ENCODE results near the gene HES3.

HES3 gene

DNA sequence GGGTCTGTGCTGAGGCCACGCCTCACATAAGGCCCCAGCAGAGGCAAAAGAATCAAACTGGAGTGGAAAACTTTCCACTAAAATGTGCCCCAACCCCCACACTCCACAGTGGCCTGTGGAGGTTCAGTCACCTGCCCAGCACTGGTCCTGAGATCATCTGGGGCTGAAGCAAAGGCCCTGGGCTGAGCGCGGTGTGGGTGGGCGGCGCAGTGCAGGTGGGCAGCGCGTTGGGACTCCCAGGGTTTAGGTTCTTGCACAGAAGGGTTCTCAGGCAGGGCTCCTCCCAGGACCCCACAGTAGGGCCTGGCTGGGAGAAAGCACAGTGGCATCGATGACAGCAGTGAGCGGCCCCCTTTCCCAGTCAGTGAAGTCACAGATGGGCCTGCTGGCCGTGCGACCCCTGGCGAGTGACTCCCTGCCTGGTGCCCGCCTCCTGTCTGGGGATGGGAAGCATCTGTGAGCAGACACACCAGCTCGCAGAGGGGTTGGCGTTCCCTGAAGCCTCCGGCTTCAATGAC, 30.7 kb downstream of the HES3 start:
- TF ChIP-seq, protein P1, sequence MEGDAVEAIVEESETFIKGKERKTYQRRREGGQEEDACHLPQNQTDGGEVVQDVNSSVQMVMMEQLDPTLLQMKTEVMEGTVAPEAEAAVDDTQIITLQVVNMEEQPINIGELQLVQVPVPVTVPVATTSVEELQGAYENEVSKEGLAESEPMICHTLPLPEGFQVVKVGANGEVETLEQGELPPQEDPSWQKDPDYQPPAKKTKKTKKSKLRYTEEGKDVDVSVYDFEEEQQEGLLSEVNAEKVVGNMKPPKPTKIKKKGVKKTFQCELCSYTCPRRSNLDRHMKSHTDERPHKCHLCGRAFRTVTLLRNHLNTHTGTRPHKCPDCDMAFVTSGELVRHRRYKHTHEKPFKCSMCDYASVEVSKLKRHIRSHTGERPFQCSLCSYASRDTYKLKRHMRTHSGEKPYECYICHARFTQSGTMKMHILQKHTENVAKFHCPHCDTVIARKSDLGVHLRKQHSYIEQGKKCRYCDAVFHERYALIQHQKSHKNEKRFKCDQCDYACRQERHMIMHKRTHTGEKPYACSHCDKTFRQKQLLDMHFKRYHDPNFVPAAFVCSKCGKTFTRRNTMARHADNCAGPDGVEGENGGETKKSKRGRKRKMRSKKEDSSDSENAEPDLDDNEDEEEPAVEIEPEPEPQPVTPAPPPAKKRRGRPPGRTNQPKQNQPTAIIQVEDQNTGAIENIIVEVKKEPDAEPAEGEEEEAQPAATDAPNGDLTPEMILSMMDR (conservative IDR thresholded peaks at IDR 0.05; ENCODE audit: low read depth, low read length) = no peak
- DNase-seq (ENCODE audit: low read depth) = no peak
- H3K4me3 ChIP-seq (ENCODE audit: low read depth, low read length) = no peak overlapping the region

DNA sequence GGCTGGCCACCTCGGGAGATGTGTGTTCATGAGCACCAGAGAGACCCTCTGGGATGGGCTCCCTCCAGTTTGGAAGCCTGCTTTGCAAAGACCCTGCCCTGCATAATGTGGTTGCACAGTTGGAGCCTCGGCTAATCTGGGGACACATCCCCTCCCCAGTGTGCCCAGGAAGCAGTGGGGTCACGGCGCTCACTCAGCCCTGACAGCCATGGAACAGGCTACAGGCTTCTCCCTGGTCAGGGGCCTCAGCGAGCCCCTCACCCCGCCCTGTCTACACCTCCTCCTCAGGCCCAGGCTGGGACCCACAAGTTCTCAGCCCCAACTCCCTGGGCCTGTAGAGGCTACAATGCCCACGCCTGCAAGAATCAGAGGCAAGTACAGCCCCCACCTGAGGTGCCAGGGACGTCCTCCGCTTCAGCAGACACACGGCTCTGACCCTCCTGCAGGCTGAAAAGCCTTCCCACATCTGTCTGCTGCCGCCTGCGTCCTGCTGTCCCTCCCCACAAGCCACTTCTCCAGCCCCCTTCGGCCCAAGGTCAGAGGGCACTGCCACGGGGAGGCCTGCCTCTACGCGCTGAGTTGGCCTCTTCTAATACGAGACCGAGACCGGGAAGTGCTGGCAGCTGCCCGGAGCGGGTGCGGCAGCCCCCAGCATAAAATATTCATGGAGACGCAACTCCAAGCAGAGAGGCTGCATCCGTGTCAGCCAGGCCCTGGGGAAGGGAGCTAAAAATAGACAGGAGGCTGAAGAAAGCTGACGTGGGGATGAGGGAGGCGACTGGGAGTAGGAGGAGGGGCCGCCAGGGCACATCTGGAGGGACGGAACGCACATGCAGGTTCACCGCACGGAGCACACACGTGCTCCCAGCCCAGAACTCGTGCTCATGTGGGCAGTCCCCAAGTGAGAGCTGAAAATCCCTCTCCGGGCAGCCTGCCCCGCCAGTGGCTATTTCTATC, 32.1 kb downstream of the HES3 start:
- TF ChIP-seq, protein P1 (conservative IDR thresholded peaks at IDR 0.05; ENCODE audit: low read depth, low read length) = no peak
- peak overlapping the region; percentile 31 for H3K4me3 ChIP-seq (ENCODE audit: low read depth, low read length)
- DNase-seq (ENCODE audit: low read depth) = peak; percentile 95

DNA sequence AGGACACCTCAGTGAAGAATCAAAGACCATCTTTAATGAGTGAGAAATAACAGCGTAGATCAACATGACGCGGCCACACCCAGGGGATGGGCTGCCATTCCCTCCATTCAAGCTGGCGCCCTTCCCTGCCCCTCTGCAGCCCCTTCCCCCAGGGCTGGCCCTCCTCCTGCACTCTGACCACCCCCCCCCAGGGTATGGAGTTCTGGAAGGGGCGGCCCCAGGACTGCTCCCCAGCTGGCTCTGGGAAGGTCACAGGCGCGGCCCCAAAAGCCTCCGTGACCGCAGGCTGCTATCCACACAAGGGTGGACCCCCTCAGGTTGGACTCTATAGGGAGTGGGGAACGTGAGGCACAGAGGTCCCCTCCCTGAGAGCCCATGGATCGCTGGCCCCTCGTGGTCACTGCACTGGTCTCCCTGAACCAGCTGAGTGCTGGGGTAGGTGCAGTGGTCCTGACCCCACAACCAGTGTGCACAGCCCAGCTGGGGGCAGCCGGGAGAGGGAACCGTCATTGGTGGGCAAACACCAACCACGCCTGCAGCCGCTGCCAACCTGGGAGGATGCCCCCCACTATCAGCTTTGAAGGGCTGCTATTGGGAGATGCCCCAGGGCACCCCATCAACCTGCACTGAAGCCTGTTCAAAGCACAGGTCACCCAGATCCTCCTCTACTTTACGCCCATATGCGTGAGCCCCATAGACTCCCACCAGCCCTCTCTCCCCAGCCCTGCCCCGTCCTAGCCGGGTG, 33.0 kb downstream of the HES3 start:
- no peak for DNase-seq (ENCODE audit: low read depth)
- no peak overlapping the region for H3K4me3 ChIP-seq (ENCODE audit: low read depth, low read length)
- TF ChIP-seq, protein P1 (conservative IDR thresholded peaks at IDR 0.05; ENCODE audit: low read depth, low read length) = no peak

DNA sequence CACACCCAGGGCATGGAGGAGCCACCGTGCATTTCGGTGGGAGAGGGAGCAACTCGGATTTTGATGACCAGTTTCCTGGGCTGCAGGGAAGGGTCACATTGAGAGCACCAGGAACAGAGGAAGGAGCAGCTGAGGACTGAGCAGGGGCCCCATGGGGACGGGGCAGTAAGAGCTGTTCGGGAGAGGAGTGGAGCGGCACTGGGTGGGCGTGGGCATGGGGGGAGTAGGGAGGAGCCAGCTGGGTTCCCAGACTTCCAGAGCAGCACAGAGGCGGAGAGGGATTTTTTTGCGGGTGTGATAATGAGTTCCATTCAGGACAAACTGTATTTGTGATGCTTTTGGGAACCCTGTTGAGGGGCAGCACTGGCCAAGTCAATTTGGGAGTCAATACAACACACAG, 34.3 kb downstream of the HES3 start:
- no peak for DNase-seq (ENCODE audit: low read depth)
- TF ChIP-seq, protein P1 (conservative IDR thresholded peaks at IDR 0.05; ENCODE audit: low read depth, low read length) = no peak
- H3K4me3 ChIP-seq (ENCODE audit: low read depth, low read length) = no peak overlapping the region

DNA sequence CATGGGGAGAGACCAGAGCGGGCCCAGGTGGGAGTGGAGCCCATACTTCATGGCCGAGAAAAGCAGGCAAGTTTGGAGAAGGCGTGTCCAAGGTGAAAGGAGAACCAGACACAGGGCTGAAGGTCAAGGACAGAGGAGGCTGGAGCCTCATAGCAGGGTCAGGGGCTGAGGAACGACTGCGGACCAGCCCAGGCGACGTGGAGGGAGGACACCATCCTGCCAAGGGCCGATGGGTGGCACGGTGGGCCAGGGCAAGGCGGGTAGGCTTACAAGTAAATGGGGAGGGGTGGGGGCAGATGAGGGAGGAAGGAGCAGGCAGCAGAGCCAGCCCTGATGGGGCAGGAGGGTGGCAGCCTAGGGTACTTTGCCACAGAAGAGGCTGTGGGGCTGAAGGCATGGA, 35.1 kb downstream of the HES3 start:
- TF ChIP-seq, protein P1 (conservative IDR thresholded peaks at IDR 0.05; ENCODE audit: low read depth, low read length) = no peak
- no peak for DNase-seq (ENCODE audit: low read depth)
- H3K4me3 ChIP-seq (ENCODE audit: low read depth, low read length) = no peak overlapping the region

DNA sequence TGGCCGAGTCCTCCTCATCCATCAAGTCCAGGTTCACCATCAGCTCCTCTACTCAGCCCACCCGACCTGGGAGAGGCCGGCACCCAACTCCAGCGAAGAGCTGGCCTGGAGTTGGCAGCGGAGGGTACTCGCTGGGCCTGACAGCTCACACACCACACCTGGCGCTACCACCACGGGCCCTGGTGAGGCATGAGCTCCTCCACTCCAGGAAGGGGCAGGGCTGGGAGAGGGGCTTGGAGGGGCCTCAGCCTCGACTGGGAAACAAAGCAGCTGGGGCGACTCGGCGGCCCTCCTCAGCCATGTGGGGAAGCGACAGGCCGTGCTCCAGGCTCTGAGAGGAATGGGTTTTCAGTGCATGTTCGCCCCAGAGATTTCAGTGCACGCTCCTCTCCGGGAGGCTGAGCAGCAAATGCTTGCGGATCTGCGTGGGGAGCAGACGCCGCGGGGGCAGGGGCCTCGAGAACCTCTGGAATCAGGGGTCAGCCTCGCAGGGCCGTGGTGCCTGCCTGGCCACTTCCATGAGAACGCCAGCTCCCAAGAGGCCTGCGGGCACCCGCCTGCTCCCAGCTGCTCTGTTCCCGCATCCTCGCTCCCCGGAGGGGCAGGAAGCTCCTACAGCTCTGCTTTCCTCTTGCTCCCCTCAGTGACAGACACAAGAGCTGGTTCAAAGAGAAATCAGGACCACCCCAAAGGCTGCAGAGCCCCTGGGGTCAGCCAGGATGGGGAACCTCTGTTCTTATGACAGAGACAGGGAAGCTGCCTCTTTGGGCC, 35.8 kb downstream of the HES3 start:
- TF ChIP-seq, protein P1 (conservative IDR thresholded peaks at IDR 0.05; ENCODE audit: low read depth, low read length) = no peak
- no peak overlapping the region for H3K4me3 ChIP-seq (ENCODE audit: low read depth, low read length)
- no peak for DNase-seq (ENCODE audit: low read depth)
